ENCODE data around the gene AIP. TPM values are rescaled to one million over a fixed set of nuclear protein-coding genes. Genes with fewer than 3 reads are reported as not detected.

AIP gene
- total RNA-seq, 1 experiment from 2014 or later, result 171 TPM

DNA sequence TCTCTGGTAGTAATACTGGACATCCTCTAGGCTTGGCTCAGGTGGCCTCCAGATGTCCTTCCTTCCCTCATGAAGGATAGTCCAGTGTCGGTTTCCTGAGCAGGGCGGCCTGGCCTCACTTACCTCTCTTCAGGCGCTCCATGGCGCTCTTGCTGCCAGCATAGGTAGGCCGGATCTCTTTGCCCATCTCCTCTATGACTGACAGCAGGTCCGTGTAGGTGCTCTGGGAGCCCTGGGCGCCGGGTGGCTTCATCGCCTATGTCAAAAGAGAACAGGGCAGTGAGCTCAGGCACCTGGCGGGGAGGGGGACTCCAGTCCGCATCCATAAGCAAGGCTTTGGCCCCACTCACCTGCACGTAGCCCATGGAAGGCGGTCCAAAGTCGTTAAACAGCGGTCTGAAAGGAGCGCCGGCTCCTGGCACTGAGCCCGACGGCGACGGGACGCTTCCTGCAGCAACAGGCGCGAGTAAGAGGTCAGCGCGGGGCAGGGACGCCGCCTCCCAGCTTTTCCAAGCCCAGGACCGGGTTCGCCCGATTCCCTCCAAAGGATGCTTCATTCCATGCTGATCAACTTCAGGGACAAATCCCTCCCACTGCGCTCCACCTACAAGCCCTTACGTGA is 24.5 kb downstream of the AIP start:
- Histone ChIP-seq H3K4me3 (ENCODE audit: low read length) (peak overlapping the region; percentile 76), H3K27me3 (ENCODE audit: low read length) (no peaks in the 10 kb centered on the region), H4K20me1 (ENCODE audit: low read length) (0 out of 2 replicates have a peak, but pooled peaks cover 4% of the 10 kb centered on the region), H3F3A (ENCODE audit: low read length, unreplicated experiment) (no peaks in the 10 kb centered on the region), H3K4me1 (ENCODE audit: insufficient read depth, low read length) (peaks cover 33% of the 10 kb centered on the region), H3K4me2 (ENCODE audit: low read length) (peak overlapping the region; percentile 95), H3K9me3 (ENCODE audit: low read length) (no peaks in the 10 kb centered on the region), H3K9me2 (replicated peaks; ENCODE audit: low read length) (no peaks in the 10 kb centered on the region), H3K36me3 (ENCODE audit: low read depth, low read length) (no peaks in the 10 kb centered on the region), H2AFZ (ENCODE audit: low read length) (peak overlapping the region; percentile 68), H3K79me2 (ENCODE audit: low read length) (peaks cover 31% of the 10 kb centered on the region), H3K9ac (ENCODE audit: low read length) (peak overlapping the region; percentile 72), H3K27ac (ENCODE audit: low read length) (peak overlapping the region; percentile 66)
- TF ChIP-seq EZH2 (IDR thresholded peaks at IDR 0.05; ENCODE audit: low read length, unreplicated experiment) (no peak), CTCF (conservative IDR thresholded peaks at IDR 0.05; ENCODE audit: low read depth, low read length) (no peak), EZH2phosphoT487 (IDR thresholded peaks at IDR 0.05; ENCODE audit: borderline replicate concordance, low read length) (no peak)
- intact Hi-C loops (cut with micrococcal nuclease), result loop anchor here (2.0 to 5.0 kb wide), 2 partner anchors 80 to 117 kb away; partner anchors contain the start of genes RAD9A and RPS6KB2
- BruUV-seq (replicated peaks), result TSS peak; percentile 82
- DNase-seq (peak; percentile 82), ATAC-seq (peak; percentile 22)
- ChIA-PET CTCF (no interaction called here), POLR2A (ENCODE audit: unreplicated experiment) (interaction anchor here (0.6 kb wide), 1 partner anchor 26 kb away, joined by 3 read pairs; no protein-coding TSS in a partner anchor)

DNA sequence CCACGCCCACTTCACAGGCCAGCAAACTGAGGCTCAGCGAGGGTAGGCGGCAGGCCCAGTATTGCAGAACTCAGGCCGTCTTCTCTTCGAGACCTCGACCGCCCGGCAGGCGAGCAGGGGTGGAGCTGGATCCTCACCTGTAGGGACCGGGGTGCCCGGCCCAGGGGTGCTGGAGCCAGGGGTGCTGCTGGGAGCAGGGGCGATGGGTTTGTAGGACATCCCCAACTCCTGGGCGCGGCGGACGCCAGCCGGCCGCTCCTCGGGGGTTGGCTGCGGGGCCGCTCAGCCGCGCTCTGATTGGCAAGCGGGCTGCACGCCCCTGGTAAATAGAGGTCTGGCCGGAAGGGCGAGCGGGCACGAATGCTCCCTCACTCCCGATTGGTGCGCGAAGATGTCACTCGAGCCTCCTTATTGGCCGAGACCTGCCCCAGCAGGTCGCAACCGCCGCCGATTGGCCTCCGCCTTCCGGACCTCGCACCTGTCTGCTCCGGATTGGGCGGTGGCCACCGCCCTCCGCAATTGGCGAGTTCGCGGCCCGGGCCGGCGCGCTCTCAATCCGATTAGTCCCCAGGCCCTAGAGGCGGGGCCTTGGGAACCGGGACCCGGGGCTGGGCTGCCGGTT is 25.1 kb downstream of the AIP start, which contains the start of gene CDK2AP2:
Gene CDK2AP2 (minus strand): TSS at position 299 of the 622 bp plus-strand sequence. CDS start 80 bp downstream, at position 219.
- peak within 1 kb of the TSS; percentile 76 for H3K4me3 ChIP-seq (ENCODE audit: low read length)
- H3K27ac ChIP-seq (ENCODE audit: low read length), result peak within 1 kb of the TSS; percentile 85
- 0 out of 2 replicates have a peak, but pooled peaks cover 4% of the 10 kb centered on the region for H4K20me1 ChIP-seq (ENCODE audit: low read length)
- intact Hi-C loops (cut with micrococcal nuclease), result loop anchor here (1.0 to 5.0 kb wide), 6 partner anchors 39 to 162 kb away; partner anchors contain the start of genes NDUFV1, RAD9A, RPS6KB2 and TMEM134
- peak within 1 kb of the TSS; percentile 90 for H2AFZ ChIP-seq (ENCODE audit: low read length)
- peak; percentile 72 for ATAC-seq
- DNase-seq, result peak; percentile 100
- TF ChIP-seq EZH2phosphoT487 (IDR thresholded peaks at IDR 0.05; ENCODE audit: borderline replicate concordance, low read length) (no peak), EZH2 (IDR thresholded peaks at IDR 0.05; ENCODE audit: low read length, unreplicated experiment) (no peak), CTCF (conservative IDR thresholded peaks at IDR 0.05; ENCODE audit: low read depth, low read length) (no peak)
- peak within 1 kb of the TSS; percentile 95 for H3K4me2 ChIP-seq (ENCODE audit: low read length)
- POLR2A ChIA-PET (ENCODE audit: unreplicated experiment), result no interaction called here
- no TSS peak for BruUV-seq (replicated peaks)
- no peaks in the 10 kb centered on the region for H3K27me3 ChIP-seq (ENCODE audit: low read length)
- no peaks in the 10 kb centered on the region for H3F3A ChIP-seq (ENCODE audit: low read length, unreplicated experiment)
- no peaks in the 10 kb centered on the region for H3K36me3 ChIP-seq (ENCODE audit: low read depth, low read length)
- peaks cover 26% of the 10 kb centered on the region for H3K79me2 ChIP-seq (ENCODE audit: low read length)
- CTCF ChIA-PET, result no interaction called here
- no peaks in the 10 kb centered on the region for H3K9me2 ChIP-seq (replicated peaks; ENCODE audit: low read length)
- peaks cover 33% of the 10 kb centered on the region for H3K4me1 ChIP-seq (ENCODE audit: insufficient read depth, low read length)
- peak within 1 kb of the TSS; percentile 89 for H3K9ac ChIP-seq (ENCODE audit: low read length)
- no peaks in the 10 kb centered on the region for H3K9me3 ChIP-seq (ENCODE audit: low read length)
